OCI-M2 (cell line): Measurements from ENCODE around the gene SFXN1.

Source experiments
- DNase-seq: peaks from one replicate; lab custom pipeline; 2025; ENCODE audit not compliant: unreplicated experiment; lab: John Stamatoyannopoulos, UW

SFXN1 gene

DNA sequence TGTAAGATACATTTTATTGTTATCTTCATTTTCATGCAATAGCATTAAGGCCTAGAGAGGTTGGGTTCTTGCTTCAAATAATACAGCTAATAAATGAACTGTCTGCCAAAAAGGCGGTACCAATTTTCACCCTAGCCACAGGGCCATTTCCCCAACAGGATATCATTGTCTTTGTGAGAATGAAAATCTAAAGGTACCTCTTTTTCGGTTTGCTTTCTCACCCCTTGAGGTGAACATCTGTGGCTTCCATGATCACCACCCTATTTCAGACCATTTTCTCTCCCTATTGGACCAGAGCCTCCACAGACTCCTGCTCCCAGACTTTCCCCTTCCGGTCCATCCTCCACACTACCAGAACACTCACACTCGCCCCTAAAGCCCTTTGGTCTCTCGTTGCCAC is 60.2 kb downstream of the SFXN1 start:
- DNase-seq, result no peak

DNA sequence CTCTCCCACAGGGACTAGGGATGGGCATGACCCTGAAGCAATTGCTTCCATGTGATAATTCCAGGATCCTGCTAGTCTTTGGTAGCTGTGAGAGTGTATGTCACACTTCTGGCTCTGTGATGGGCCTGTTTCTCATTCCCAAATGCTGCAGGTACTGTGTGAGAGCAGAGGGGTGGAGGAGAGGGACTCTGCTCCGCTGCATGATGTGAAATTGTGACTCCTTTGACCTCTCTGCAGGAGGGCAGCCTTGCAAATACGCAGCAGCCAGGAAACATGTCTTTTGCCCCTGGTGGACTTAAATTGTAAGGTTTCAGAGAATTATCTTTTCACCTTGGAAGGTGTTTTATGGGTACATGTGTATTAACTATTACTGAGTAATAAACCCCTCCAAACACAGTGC is 61.6 kb downstream of the SFXN1 start:
- DNase-seq, result no peak

DNA sequence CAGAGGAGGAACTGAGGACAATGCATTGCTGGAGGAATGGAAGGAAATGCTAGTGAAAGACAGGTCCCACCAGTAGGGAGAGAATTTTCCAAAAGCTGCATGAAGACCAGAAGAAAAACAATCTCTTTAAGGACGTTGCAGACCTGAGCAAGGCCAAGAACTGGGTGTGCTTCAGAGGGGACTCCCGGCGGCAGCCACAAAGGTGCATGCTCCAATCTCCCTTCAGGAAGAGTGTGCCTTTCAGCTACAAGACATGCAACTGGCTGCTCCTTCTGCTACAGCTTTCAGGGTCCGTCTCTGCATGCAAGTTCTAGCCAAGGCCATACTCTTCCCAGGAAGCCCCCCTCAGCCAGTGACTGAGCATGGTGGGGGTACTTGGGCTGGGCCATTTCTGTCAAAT is 62.9 kb downstream of the SFXN1 start:
- no peak for DNase-seq

DNA sequence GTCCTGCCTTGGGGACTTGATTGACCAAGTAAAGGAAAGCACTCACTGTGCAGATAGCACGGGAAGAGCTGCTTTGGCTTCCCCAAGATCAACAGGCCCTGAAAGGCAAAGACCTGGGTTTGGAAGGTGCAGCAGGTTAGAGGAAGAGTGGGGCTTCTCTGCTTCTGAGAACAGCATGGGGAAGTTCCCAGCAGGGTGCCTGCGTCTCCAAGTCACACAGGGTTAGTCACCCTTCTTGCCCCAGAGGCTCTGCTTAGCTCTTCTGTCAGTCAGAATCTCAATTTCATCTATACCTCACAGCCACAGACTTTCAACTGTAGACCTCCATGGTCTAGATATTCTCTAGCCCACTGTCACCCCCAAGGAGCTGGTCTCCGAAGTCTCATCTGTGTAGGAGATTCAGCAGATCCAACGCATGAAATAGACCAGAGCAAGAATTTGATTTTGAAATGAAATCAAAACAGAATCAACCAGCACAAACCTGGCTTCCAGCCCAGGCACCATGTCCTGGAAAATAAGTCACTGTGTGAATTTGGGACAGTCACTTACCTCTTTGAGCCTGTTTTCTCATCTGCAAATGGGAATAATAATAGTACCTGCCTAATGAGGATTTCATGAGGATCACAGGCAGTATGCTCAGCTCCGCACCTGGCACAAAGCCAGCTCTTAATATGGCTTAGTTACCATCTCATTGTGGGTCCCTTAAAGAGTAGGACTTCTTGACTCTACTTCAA is 64.0 kb downstream of the SFXN1 start:
- DNase-seq, result no peak

DNA sequence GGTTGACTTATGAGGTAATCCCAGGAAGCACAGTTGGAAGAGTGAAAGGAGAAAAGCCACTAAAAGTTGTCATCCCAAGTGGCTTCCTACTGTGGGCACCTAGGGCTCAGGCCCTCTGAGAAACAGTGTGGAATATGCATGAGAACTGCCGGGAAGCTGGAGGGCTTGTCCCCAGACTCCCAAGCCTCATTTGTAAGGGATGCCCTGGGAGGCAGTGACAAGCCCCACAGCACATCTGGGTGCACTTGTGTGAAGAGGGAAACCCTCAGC is 64.5 kb downstream of the SFXN1 start:
- DNase-seq, result no peak

DNA sequence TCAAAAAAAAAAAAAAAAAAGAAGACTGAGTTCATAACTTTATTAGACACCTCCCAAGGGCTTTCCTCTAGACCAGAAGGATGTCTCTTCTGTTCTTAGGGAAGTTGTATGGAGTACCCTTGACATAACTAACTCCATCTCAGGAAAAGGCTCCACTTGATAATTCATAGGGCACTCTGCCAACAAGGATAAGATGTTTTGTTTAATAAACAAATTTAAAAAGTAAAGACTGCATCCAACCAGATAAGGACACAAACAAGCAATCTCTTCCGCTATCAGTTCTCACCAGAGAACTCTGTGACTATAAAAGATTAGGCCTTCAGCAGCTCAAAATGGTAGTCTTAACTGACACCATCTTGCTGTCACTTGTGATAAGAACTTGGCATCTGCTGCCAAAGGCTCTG is 65.8 kb downstream of the SFXN1 start:
- no peak for DNase-seq

DNA sequence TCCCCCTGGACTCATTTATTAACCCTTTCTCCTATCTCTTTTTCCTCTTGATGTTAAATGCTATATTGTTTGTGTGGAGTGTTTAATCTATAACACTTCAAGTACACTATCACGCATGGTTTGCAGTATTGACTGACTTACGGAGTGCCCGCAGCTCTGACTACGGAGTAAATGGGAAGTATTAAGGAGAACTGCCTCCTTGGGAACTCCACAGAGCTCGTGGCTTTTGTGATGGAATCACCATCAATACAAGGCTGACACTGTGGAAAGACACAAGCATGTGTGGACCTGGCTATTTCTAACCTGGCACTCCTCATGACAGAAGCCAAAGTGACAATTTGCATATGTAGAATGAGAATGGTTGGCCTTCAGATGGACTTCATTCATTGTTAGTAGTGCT is 66.2 kb downstream of the SFXN1 start:
- DNase-seq, result no peak

DNA sequence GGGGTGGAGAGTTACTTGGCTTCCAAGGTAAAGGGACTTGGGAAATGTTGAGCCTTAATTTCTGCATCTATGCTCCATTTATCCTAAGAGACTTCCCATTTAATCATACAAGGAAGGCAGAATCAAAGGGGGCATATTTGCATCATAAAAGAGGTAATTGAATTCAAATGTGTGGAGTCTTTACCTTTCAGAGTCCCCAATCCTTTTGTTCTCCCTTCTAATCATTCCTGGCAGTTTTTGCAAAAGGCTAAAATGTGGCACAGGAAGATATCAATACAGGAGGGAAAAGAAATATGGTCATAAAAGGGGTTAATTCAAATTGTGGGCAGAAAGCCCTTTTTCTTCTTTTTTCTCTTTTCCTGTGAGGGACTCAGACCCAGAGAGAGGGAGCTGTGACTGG is 69.5 kb downstream of the SFXN1 start:
- DNase-seq, result no peak

DNA sequence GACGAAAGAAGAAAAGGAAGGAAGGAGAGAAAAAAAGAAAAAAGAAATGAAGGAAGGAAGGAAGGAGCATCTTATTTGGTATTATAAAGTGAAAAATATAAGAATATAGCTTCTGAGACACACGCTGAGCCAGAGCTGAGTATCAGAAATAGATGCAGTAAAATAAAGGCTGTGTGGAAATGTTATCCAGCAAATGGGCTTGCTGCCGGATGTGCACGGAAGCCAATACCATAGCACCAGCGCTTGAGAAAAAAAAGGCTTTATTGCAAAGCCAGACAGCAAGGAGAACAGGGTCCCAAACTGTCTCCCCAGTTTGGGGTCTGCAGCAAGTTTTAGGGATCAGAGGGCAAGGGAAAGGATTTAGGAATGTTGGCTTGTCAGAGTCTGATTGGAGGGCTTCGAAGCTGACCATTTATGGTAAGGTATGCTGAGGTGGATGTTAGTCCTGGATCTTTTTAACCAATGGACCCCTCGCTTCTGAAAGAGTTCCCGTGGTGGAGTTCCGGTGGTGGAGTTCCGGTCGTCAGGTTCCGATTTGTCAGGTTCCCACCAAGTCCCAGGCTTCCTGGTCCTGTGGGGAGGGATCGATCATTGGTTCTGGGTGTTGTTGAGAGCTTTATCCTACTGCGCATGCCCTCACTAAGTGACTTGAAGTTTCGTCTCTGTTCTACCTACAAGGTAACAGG is 70.4 kb downstream of the SFXN1 start:
- DNase-seq, result no peak

DNA sequence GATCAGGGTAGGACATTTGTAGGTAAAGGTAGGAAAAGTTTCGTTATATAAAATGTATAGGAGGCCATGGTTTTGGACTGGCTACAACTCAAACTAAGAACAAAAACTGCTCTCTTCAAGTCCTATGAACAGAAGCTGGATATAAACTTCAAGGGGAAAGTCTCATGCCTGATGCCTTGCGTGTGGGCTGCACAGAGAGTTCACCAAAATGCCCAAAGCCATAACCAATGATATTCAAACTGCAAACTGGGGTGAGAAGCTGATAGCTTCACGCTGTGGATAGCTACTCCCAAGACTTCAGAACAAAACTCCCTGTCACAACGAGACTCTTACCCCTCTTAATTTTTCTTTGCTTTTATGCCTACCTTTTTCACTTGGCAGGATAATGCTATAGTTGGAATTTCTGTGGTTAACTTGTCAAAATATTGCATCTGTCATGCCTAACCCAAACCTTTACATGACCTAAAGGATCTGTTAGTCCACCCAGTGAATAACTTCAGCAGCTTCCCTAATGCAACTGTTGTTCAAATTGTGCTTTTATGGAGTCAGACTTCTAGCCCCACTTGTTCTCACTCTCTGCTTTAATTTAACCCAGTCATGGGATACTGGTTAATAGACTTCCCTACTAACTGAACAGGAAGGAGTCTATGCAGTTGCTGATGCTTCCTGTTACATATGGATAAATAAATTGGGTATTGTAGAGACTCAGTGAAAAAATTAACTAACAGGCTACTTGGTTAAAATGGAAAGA is 71.9 kb downstream of the SFXN1 start:
- no peak for DNase-seq

DNA sequence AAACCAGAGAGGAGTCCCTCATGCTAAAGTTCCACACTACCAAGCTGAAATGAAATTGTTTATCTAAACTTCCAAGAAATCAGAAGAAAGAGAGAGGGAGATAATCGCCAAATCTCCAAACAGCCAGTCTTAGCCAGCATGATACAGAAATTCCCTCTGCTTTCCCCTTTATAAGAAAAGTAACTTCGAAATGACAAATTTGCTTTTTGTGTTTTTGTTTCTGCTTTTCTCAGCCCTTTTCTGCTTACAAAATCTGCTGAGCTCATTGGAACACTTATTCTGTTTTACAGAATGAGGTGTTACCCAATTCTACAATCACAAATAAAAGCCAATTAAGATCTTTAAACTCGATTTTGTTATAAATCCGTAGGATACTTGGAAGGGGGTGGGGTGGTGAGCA is 72.9 kb downstream of the SFXN1 start:
- no peak for DNase-seq

DNA sequence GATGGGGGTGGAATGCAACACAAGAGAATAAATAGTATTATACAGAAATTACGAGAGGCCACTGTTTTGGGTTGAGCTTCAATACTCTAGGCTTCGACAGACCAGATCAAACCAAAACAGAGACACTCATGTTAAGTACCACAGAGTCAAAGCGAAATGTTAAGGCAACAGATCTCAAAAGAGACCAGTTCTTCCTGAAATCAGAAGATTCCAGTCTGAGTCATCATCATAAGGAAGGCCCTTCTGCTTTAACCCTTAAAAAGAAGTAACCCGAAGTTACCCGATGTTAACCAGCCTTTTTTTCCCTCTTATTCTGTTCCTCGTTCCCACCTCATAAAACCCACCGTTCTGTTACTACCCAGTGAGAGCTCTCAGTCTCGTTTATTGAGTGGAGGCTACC is 75.9 kb downstream of the SFXN1 start:
- no peak for DNase-seq

DNA sequence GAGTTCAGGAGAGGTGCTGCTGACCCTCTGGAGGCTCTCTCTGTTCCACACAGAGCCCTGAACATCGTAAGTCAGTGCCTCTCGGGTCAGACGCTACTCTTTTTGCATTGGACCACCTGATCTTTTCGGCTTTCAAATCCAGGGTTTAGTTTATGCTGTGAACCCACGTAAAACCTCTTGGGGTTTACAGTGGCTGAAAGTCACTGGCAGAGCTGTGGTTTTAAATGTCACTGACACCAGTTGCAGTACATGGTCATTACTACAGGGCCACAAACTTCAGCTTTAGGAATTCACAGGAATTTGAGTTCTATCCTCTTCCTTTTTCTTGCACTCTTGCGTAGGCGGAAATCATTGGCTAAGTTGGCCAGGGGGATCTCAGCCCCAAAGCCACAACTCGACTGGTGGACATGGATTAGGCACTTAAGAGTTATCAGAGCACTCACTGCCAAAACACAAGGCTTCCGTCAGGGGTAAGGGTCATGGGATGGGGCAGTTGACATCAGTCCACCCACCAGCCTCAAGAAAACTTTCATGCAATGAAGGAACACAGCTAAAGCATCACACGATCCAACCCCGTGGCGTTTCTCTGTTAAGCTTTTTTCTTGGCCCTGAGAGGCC is 76.9 kb downstream of the SFXN1 start:
- DNase-seq, result no peak

DNA sequence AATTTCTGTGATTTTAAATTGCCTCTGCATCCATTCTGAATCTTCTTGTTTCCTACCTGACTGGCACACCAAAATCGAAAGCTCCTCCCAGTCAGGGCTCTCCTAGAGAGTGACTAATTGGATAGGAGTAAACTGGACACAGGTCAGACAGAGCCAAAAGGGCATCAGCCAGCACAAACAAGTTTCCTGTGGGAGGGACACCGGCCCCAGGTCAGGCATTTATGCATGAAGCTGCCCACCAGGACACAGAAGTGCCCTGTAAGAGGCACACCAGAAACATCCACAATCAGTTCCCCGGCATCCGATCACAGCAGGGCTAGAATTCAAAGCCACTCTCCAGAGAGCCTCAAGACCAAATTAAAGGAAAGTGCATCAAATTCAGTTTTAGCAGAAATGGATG is 78.4 kb downstream of the SFXN1 start:
- no peak for DNase-seq

DNA sequence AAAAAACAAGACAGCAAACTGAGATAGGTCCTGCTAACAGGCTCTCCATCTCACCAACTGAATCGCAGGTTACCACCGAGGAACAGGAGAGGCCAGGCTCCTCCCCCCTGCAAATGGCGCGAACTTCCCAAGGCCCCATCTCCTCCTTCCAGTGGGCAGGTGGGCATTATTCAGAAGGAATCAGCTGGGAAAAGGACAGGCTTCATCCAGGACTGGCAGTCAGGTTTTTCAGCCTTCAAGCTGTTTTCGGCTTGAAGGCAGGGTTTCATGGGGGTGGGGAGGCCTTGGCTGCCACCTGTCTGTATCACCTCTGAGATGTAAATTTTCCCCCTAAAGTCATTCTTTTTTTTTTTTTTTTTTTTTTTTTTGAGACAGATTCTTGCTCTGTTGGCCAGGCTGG is 79.4 kb downstream of the SFXN1 start:
- no peak for DNase-seq

DNA sequence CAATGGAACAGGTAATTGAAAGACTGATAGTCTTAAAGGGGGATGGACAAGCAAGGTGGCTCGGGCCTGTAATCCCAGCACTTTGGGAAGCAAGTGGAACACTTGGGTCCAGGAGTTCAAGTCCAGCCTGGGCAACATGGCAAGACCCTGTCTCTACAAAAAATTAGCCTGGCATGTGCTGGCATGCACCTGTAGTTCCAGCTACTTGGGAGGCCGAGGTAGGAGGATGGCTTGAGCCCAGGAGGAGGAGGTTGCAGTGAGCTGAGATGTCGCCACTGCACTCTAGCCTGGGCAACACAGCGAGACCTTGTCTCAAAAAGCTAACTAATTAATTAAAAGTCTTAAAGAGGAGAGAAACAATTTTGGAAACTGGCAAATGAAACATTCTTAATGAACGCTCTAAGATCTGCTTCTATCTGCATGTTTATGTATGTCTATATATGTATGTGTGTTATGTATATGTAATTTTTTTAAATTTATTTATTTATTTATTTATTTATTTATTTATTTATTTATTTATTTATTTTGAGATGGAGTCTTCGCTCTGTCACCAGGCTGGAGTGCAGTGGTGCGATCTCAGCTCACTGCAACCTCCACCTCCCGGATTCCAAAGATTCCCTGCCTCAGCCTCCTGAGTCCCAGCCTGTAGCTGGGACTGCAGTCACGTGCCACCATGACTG is 80.6 kb downstream of the SFXN1 start:
- DNase-seq, result no peak

DNA sequence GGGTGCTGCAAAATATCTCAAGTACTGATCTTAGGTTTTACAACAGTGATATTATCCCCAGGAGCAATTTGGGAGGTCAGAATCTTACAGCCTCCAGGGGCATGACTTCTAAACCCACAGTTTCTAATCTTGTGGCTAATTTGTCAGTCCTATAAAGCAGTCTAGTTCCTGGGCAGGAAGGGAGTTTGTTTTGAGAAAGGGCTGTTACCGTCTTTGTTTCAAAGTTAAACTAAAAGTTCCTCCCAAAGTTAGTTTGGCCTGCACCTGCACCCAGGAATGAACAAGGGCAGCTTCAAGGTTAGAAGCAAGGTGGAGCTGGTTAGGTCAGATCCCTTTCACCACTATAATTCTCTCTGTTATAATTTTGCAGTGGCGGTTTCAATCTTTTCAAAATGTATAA is 81.7 kb downstream of the SFXN1 start:
- DNase-seq, result no peak

DNA sequence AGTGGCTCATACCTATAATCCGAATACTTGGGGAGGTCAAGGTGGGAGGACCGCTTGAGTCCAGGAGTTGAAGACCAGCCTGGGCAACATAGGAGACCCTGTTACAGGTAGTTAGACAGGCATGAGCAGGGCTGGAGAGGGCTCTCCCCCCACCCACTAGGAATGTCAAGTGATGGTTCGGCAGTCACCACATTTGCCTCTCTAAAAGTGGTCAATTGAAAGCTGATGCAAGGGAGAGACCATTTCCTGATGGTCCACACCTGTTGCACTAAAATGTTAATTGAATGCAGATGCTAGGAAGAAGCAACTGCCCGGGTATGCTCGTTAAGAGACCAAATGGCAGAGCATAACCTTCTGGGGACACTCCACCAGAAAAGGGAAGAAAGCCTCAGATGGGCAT is 82.7 kb downstream of the SFXN1 start:
- no peak for DNase-seq

DNA sequence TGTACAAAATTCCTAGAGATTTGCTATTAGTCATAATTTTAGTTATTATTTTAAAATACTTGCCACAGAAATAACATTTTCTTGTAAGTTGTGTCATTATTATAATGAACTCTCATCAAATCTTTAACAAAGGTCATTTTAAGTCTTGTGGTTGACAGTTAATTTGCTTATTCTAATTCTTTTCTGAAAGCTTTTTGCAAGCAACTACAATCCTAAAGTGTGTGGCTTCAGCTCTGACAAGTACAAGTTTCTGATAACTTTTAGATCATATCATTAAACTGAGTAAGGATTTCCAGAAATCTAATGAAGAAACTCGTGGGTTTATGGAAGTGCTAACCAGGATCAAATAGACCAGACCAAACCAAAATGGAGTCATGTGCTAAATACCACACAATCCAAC is 86.4 kb downstream of the SFXN1 start:
- no peak for DNase-seq

DNA sequence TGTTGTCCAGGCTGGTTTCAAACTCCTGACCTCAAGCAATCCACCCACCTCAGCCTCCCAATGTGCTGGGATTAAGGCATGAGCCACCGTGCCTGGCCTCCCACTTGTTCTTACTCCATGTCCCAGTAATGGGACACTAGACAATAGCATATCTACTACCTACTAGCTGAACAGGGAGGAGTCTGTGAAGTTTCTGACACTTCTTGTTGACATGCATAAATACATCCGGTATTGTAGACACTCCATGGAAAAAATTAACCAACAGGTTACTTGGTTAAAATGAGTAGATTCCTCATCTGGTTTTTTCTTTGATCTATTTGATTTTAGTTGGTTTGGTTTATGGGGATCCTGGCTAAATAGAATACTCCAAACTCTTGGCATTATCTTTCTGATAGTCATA is 88.3 kb downstream of the SFXN1 start:
- no peak for DNase-seq

DNA sequence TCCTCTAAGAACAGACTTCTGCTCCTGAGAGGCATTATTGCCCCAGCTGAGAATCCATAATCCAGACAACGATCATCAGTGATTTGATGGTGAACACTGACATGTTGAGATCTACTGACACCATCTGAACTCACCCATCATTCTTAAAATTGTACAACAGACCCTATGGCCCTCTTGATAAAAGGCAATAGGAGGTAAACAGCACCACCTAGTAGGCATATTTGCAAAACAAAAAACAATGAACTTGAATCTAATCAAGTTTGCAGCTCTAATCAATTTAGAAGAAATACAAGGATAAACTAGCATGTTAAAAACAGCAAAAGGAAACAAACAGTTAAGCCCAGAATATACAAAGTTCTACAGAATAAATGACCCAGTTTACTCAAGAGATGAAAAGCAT is 89.6 kb downstream of the SFXN1 start:
- DNase-seq, result no peak

DNA sequence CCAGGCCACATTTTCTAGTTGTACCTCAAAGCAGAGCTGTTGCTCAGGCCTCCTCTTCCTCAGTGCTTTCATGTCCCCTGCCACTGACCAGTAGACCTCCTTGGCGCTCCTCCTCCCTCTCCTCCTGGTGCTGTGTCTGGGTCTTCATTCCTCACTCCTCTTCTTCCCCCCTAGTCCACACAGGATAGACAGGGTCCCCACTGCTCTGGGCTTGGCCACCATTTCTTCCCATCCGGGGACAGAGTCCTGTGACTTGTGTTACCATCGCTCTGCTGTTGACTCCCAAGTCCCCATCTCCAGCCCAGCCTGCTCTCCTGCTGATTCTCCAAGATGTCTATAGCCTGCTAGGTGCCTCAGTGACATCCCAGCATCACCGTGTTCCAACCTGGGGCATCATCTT is 91.3 kb downstream of the SFXN1 start:
- no peak for DNase-seq
